GM19468 (cell line): ENCODE measurements around the gene TMEM171.

Source experiments
- ATAC-seq: cut with Tn5 transposase; IDR thresholded peaks from one replicate; pipeline ENCODE4 v1.9.1; 2021; ENCODE audit warnings: mild to moderate bottlenecking, moderate library complexity, moderate number of reproducible peaks; ENCODE audit not compliant: unreplicated experiment; ENCODE audit errors: extremely low read depth

Gene TMEM171, protein sequence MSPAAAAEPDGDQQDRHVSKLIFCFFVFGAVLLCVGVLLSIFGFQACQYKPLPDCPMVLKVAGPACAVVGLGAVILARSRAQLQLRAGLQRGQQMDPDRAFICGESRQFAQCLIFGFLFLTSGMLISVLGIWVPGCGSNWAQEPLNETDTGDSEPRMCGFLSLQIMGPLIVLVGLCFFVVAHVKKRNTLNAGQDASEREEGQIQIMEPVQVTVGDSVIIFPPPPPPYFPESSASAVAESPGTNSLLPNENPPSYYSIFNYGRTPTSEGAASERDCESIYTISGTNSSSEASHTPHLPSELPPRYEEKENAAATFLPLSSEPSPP

DNA sequence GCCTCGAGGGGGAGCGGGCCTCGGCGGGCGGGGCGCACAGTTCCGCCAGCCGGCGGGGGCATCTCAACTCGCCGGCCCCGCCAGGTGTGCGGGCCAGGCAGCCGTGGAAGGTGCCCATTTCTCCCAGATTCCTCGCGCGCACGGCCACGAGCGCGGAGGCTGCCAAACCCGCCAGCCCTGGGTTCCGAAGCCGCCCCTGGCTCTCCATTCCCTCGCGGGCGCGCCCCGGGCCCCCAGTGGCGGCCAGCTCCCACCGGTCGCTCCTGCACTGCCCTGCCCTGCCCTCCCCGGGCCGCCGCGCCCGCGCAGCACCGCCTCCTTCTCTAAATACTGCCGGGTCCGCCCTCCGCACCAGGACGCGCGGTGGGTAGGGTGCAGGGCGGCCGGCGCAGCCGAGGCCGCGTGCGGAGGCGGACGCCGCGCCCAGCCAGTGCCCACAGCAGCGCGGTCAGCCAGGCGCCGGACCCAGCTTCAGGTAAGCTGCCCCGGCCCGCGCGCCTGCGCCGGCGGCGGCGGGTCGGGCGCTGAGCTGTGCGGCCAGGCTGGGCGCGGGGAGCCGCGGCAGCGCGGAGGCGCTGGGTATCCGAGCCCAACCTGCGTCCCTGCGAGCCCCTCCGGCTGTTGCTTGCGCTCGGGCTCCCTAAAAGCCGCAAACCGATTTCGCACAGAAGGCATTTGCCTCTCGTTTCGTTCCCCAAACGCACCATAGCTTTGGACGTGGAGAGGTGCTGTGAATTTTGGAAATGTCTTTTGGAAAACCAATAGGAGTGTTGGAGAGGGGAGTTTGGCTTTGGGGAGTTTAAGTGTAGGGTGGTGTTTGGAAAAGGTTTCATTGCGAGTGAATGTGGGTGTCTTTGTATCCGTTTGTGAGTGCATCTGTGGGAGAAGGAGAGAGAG, at the start of gene TMEM171:
TMEM171 (plus strand) TSS at position 354 of the 897 bp plus-strand sequence. CDS start 2,799 bp downstream, outside the sequence.
- no peak for ATAC-seq

DNA sequence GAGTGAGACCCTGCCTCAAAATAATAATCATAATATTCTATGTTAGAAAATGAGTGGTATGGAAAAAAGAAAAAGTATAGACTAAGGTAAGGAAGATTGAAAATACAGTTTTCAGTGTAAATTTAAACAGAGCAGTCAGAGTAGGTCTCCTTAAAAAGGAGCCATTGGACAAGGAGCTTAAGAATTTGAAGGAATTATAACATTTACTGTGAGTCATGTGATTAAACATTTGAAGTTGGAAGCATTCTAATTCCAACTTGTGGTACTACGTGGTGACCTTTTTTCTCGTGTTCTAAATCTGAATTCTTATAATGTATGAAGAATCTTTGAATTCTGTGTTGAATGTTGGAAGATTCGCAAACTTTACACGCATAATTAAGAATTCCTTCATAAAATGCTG, 39.3 kb upstream of the TMEM171 start:
- no peak for ATAC-seq

DNA sequence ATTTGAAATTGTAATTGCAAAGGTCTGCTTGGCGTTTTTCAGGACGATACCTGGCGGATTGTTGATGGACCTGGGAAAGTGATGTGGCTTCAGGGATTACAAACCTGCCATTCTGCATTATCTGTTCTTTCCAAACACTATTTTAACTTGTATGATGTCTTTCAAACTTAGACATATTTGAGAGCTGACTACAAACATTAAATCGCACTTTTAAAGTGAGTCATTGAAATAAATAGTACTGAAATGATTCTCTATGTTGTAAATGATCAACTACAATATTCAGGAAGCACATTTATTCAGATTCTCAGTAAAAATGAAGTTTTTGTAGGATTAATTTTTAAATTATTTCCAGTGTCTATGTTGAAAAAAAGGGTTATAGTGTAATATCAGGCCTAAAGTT, 32.3 kb upstream of the TMEM171 start:
- no peak for ATAC-seq

DNA sequence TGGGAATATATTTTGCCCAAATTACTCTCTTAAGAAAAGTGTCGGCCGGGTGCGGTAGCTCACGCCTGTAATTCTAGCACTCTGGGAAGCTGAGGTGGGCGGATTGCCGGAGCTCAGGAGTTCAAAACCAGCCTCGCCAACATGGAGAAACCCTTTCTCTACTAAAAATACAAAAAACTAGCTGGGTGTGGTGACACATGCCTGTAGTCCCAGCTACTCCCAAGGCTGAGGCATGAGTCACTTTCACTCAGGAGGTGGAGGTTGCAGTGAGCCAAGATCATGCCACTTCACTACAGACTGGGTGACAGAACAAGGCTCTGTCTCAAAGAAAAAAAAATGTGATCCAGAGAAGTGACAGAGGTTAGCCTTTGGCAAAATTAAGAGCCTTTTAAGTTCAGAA, 26.4 kb upstream of the TMEM171 start:
- no peak for ATAC-seq

DNA sequence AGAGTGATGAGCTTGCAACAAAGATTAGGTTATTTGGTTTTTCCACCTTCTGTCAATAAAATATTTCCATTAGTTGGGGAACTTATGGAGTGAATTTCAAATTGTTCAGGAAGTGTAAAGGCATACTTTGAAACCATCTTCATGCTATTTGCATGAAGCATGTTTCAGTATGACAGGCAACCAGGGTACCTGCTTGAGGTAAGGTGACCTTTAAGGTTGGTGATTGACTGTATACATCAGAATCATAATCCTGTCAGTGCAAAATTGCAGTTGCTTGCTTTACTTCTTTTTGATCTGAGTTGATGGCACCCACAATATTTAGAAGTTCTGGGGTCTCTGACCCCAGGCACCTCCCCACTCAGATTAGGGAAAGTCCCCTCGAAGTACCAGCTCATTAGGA, 26.0 kb upstream of the TMEM171 start:
- no peak for ATAC-seq

DNA sequence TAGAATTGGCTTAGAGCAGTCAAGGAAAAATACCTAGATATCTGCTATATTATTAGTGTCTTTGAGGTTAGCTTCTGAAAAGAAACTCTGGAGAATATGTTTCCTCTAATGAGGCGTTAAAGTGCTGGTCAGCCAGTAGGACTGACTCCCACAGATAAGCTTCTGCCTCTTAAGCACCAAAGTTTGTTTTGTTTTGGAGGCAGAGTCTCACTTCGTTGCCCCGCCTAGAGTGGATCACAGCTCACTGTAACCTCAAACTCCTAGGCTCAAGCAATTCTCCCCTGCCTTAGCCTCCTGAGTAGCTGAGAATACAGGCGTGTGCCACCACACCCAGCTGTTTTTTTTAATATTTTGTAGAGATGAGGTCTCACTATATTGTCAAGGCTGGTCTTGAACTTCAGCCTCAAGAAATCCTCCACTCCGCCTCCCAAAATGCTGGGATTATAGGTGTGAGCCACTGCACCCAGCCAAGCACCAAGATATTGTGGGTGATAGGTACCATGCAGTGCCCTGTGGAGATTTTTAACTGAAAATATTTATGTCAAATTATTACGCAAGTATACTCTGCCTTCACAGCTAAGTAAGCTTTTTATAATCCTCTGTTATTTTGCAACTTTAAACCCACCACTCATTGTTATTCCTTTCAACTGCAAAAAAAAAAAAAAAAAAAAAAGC, 24.7 kb upstream of the TMEM171 start:
- no peak for ATAC-seq

DNA sequence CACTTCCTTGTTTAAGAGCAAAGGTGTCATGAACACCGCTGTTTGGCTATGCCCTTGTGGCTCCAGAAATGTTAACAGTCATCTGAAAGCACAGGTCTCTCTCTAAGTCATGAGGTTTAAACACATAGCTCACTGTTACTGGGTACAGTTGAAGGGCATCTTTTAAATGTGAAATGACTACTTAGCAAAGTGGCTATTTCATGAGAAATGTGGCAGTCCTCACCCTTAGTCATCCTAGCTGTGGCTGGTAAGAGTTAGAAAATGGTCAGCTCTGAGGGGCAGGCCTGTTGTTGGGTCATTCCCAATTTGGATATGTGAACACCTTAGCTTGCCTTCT, 24.2 kb upstream of the TMEM171 start:
- no peak for ATAC-seq

DNA sequence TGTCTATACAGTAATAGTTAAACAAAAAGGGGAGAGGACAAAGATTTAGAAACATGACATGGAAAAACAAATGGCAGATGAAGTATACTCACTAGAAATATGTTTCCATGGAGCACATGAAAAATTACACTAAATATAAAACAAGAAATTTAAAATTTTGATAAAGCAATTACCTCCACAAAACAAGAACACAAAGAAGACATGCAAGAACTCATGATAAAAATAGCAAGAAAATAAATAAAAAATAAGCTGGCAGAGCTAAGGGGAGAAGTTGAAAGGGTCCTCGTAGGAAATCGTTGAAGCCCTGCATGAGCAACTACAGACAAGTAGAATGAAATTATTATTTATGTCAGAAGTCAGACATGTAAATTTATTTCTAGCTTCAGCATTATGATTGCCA, 22.6 kb upstream of the TMEM171 start:
- no peak for ATAC-seq

DNA sequence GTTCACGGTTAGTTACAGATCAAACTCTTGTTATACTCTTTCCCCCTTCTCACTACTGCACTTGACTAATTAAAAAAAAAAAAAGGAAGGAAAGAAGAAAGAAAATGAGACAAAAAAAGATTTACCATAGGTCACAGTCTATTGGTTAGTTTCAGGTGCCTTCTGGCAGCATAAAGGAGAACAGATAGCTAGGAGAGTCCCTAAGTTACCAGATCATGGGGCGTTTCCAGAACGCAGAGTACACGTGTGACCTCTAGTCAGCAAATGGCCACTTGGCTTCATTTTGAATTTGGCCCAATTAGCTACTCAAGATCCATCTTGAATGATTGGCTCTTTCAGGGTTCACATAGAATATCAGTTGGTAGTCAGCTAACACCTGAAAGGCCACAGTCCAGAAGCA, 20.3 kb upstream of the TMEM171 start:
- no peak for ATAC-seq

DNA sequence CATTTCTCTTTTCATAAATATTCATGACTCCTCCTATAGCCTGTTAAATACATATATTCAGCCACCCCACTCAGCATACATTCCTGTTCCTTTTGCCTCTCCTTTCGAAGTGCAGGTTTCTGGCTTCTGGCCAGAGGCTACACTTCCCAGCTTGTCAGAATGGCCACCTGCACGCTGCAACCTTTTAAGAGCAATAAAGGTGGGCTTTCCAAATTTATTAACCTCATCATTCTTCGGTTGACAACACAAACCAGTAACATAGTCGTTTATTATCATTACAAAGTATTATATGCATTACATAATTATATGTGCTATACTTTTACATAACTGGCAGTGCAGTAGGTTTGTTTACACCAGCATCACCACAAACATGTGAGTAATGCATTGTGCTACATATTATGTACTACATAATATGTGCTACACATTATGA, 16.5 kb upstream of the TMEM171 start:
- ATAC-seq, result no peak

DNA sequence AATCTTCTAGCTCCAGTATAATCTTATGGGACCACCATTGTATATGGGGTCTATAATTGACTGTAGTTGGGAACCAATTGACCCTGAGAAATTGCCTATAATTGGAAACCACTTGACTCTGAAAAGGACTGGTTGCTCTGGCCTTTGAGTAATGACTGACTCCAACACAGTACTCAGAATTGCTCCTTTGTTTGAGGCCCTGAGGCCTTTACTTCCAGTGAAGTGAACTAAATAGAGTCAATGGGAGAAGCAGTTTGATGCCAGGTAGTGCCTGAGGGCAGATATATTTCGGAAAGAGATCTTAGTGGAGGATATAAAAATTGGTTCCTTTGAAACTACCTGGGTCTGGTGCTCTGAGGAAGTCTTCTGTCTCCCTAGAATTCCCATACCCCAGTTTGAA, 16.0 kb upstream of the TMEM171 start:
- ATAC-seq, result no peak

DNA sequence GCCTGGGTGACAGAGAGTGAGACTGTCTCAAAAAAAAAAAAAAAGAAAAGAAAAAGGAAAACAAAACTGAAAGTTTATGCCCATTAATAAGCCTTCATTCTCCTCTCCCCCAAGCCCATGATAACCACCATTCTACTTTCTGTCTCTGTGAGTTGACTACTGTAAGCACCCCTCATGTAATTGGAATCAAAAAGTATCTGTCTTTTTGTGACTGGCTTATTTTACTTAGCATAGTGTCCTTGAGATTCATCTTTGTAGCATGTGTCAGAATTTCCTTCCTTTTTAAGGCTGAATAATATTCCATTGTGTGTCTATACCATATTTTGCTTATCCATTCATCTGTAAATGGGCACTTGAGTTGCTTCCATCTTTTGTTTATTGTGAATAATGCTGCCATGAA, 14.0 kb upstream of the TMEM171 start:
- no peak for ATAC-seq

DNA sequence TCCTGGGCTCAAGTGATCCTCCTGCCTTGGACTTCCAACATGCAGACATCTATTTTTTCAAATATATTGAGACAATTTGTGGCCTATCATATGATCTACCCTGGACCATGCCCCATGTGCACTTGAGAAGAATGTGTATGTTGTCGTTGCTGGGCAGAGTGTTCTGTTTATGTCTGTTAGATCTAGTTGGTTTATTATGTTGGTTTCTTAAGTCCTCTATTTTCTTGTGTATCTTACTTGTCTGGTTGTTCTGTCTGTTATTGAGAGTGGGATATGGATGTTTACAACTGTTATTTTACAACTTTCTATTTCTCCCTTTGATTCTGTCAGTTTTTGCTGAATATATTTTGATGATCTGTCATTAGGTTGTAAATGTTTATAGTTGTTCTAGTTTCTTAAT, 10.2 kb upstream of the TMEM171 start:
- no peak for ATAC-seq

DNA sequence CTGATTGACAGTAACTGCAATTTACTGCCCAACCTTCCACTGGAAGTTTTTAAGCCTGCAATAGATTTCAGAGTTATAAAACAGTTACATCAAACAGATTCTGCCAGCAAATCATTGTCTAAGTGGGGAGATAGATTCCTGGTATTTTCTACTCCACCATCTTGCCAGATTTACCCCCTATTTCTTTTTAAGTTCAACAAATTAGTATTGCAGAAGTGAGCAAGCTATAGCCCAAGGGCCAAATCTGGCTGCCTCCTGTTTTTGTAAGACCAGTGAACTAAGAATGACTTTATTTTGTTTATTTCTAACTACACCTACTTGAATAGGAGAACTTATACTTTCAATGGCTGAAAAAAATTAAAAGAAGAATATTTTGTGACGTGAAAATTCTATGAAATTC, 8.8 kb upstream of the TMEM171 start:
- ATAC-seq, result no peak

DNA sequence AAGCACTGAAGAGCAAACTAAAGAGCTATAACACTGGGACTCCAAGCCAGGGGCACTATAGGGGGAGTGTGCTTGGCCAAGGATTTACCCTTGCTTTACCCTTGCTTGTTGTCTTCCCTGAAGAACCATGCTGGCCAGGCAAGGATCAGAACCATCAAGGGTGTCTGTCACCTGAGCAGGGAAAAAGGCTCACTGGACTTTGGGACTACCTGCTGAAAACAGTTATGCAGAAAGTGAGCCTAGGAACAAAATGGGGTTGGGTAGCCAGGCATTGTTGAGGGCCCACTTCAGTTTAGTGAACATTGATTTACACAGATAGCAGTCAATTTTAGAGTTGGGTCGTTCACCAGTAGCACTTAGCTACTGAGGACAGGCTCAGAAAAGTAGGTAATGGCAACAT, 8.0 kb upstream of the TMEM171 start:
- no peak for ATAC-seq

DNA sequence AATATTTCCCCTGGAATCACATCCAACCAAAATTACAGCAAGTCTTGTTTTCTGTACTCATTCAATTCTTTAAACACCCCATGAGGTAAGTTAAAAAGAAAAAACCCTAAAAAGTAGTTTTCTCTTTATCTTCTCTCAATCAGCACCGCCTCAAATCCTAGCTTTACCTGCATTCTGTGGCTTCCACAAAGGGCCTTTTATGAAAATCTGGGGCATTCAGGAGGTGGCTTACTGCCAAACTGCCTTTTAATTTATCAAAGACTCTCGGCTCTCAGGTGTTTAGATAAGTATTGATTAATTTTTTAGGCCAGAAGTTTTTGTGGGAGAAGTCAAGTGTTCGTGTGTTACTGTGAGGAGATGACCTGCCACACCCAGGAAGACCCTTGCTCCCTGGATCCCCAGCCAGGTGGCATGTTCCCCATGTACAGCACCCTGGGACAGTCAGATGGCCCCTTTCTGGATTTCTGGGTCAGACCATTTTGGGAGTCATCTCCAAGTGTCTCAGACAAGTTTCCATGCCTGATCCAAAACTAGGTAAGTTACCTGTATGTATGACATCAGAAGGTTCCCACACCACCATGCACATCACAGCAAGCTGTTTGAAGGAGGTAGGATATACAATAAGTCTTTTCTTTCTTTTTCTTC, 6.2 kb upstream of the TMEM171 start:
- ATAC-seq, result no peak

DNA sequence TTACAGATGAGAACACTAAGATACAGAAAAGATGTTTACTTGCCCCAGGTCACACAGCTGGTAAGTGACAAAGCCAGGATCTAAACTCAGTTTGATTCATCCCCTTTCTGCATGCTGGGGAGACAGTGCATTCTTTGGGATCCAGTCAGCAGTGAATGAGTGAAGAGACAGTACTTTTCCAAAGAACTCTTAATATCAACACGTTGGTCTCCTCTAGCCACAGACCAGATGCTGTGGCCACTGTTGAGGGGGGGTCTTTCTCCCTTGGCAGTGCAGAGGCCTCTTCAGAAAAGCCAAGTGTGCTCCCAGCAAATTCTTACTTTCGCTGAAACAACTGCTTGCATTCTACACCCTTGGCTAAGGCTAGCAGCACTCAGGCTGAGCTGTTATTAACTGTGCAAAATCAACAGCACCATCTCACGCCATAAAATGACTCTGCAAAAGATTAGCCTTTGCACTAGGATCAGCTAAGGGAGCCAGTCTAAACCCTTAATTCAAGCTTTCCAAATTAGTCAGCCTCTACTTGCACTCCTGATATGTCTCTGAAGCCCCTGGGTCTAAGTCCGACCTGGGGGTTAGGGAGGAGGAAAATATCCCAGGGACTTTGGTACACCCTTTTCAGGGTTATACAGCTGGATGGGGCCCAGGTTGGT, 4.8 kb upstream of the TMEM171 start:
- ATAC-seq, result no peak

DNA sequence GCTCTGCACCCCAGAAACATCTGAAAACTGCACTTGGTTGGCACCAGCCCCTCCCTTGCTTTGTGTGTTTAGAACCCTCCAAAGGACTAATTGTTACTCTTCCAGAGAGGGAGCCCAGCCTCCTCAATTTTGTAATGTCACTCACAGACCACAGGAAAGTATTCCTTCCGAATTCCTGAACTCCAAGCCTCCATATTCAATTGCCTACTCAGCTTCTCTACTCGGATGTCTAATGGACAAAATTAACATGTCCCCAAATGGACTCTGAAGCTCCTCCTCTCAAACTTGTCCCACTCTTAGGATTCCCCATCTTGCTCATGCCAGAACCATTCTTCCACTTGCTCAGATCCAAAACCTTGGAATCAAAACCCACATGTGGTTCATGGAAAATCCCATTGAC, 3.9 kb upstream of the TMEM171 start:
- no peak for ATAC-seq

DNA sequence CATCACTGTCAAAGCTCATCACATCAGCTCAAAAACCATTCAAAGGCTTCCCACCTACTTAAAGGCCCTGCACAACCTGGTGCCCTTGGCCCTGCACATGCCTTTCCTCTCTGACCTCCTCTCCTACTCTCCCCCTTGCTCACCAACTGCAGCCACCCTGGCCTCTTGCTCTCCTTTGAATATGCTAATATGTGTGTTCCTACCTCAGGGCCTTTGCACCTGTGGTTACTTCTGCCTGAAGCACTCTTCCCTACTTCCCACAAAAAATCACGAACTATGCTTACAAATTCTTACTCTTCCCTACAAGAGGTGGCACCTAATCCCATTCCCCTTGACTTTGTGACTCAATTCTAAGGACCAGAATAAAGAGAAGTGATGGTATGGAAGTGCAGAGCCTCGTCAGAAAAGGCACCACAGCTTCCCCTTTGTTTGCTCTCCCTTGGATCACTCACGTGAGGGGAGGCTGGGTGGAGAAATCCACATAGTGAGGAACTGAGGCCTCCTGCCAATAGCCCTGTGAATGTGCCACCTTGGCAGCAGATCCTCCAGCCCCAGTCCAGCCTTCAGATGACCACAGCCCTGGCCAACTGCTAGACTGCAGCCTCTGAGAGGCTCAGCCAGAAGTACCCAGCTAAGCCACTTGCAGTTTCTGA, 3.2 kb upstream of the TMEM171 start:
- no peak for ATAC-seq
